Common myeloid progenitor, CD34-positive (primary cell): Measurements from ENCODE around the gene FBXO11. TPM values are rescaled to one million over a fixed set of nuclear protein-coding genes. Genes with fewer than 3 reads are reported as not detected.
A peak's percentile ranks its signal among the peaks of the same experiment; 100 is the strongest.

Source experiments
- CTCF ChIA-PET: fragments of 350-600 bp; sonication (Branson Sonifier 250); formaldehyde crosslinking; loops from one replicate; lab custom pipeline; 2021; ENCODE audit warnings: antibody characterized with exemption; lab: Charles Lee
- POLR2A ChIA-PET: fragments of 350-600 bp; sonication (Branson Sonifier 250); formaldehyde crosslinking; loops from one replicate; lab custom pipeline; 2021; ENCODE audit warnings: antibody characterized with exemption; lab: Charles Lee
- DNase-seq, 3 donors: peaks; one replicate each; pipeline versions ENCODE4 v3.0.0 to v3.0.0-alpha.2; 2013
- H3K27ac ChIP-seq, 2 experiments: 1 replicate in 1 of 2; 2 replicates in 1 of 2; pipeline ENCODE4 v1.7.0; 2013; ENCODE audit warnings: inconsistent platforms in 2 of 2, low read length in 2 of 2, mild to moderate bottlenecking in 2 of 2, low read depth in 1 of 2, moderate library complexity in 1 of 2; ENCODE audit not compliant: severe bottlenecking in 2 of 2, insufficient read depth in 1 of 2, poor library complexity in 1 of 2
- H3K27me3 ChIP-seq, 5 experiments: replicated peaks in 2 of 5; 1 replicate in 3 of 5; 2 replicates in 2 of 5; pipeline versions ENCODE4 v1.6.1 to v1.7.0; 2013; ENCODE audit warnings: low read length in 4 of 5, mild to moderate bottlenecking in 2 of 5, moderate library complexity in 2 of 5, inconsistent platforms in 1 of 5; ENCODE audit not compliant: insufficient read depth in 5 of 5, control insufficient read depth in 4 of 5
- H3K36me3 ChIP-seq, 4 experiments: 1 replicate in 2 of 4; 2 replicates in 2 of 4; pipeline versions ENCODE4 v1.6.1 to v1.7.0; 2013; ENCODE audit warnings: low read length in 3 of 4, control low read depth in 1 of 4, mild to moderate bottlenecking in 1 of 4; ENCODE audit not compliant: control insufficient read depth in 4 of 4, insufficient read depth in 4 of 4
- H3K4me1 ChIP-seq, 4 experiments: 1 replicate in 3 of 4; 2 replicates in 1 of 4; pipeline versions ENCODE4 v1.6.1 to v1.7.1; 2013; ENCODE audit warnings: low read length in 3 of 4, mild to moderate bottlenecking in 3 of 4, control low read depth in 1 of 4, inconsistent platforms in 1 of 4, moderate library complexity in 1 of 4; ENCODE audit not compliant: control insufficient read depth in 4 of 4, insufficient read depth in 4 of 4; ENCODE audit errors: control extremely low read depth in 1 of 4
- H3K4me3 ChIP-seq, 7 experiments: 1 replicate in 4 of 7; 2 replicates in 3 of 7; pipeline versions ENCODE4 v1.5.1 to v1.7.0; 2013; ENCODE audit warnings: mild to moderate bottlenecking in 7 of 7, low read length in 6 of 7, moderate library complexity in 6 of 7, inconsistent platforms in 2 of 7, low read depth in 2 of 7, control low read depth in 1 of 7; ENCODE audit not compliant: insufficient read depth in 4 of 7, control insufficient read depth in 1 of 7; ENCODE audit errors: extremely low read depth in 1 of 7
- H3K9me3 ChIP-seq, 5 experiments: 1 replicate in 4 of 5; 2 replicates in 1 of 5; pipeline versions ENCODE4 v1.6.1 to v1.7.1; 2013; ENCODE audit warnings: low read length in 4 of 5, mild to moderate bottlenecking in 2 of 5, inconsistent platforms in 1 of 5, low read depth in 1 of 5, moderate library complexity in 1 of 5; ENCODE audit not compliant: control insufficient read depth in 4 of 5, insufficient read depth in 2 of 5; ENCODE audit errors: control extremely low read depth in 1 of 5
- WGBS: methylation state at CpG from one replicate; pipeline ENCODE4 v1.1.5; 2013; ENCODE audit not compliant: insufficient coverage; 5-methylcytosine and 5-hydroxymethylcytosine counted together
- polyA plus RNA-seq: library from polyadenylated mRNA; unstranded; fragments of 120-200 nt; gene quantifications from one replicate; pipeline ENCODE4 v1.2.1, GENCODE V29; 2013

The FBXO11 gene
- 62.9 TPM for polyA plus RNA-seq

GRCh38 chr2:47906157-47907038, at the start of gene FBXO11:
Gene FBXO11 (minus strand): TSS chr2:47906498. CDS start chr2:47905720, 778 bp downstream.
- peak; percentile 99 to 100 (median 99) for DNase-seq
- peak within 1 kb of the TSS; percentile 75 to 99 (median 93) for H3K4me3 ChIP-seq
- H3K9me3 ChIP-seq: no peaks in the 10 kb centered on the region
- peak within 1 kb of the TSS; percentile 91 to 97 for H3K27ac ChIP-seq
- ChIA-PET POLR2A (interaction anchor here (0.8 kb wide), 1 partner anchor 56 kb away, joined by 3 read pairs; no protein-coding TSS in a partner anchor), CTCF (interaction anchor here (0.8 to 2.3 kb wide), 8 partner anchors 13 to 542 kb away, joined by 3 to 24 read pairs (median 4); no protein-coding TSS in a partner anchor)
- peaks cover 5 to 29% (median 19%) of the 10 kb centered on the region in 4 experiments for H3K4me1 ChIP-seq
- no peaks in the 10 kb centered on the region for H3K27me3 ChIP-seq
- H3K36me3 ChIP-seq: no peaks in the 10 kb centered on the region
- WGBS: 0% methylated on average over 6 of the region's 54 CpGs

- ChIA-PET CTCF (no interaction called here), POLR2A (no interaction called here)
- WGBS: 100% methylated on average over 1 of the region's 2 CpGs
- DNase-seq: no peak
- Histone ChIP-seq H3K27ac (no peak overlapping the region), H3K9me3 (peaks cover 0 to 3% (median 0%) of the 10 kb centered on the region in 5 experiments), H3K4me3 (no peak overlapping the region), H3K36me3 (no peaks in the 10 kb centered on the region), H3K4me1 (no peaks in the 10 kb centered on the region), H3K27me3 (no peaks in the 10 kb centered on the region)
Measured at GRCh38 chr2:47950340-47951301, 44.3 kb upstream of the FBXO11 start.

GRCh38 chr2:47946593-47946992, 40.3 kb upstream of the FBXO11 start:
- ChIA-PET CTCF (no interaction called here), POLR2A (no interaction called here)
- no peak for DNase-seq
- Histone ChIP-seq H3K9me3 (peaks cover 0 to 3% (median 0%) of the 10 kb centered on the region in 5 experiments), H3K4me3 (no peak overlapping the region), H3K36me3 (no peaks in the 10 kb centered on the region), H3K27ac (no peak overlapping the region), H3K4me1 (no peaks in the 10 kb centered on the region), H3K27me3 (no peaks in the 10 kb centered on the region)
- 100% methylated on average over 2 of the region's 5 CpGs for WGBS

DNA sequence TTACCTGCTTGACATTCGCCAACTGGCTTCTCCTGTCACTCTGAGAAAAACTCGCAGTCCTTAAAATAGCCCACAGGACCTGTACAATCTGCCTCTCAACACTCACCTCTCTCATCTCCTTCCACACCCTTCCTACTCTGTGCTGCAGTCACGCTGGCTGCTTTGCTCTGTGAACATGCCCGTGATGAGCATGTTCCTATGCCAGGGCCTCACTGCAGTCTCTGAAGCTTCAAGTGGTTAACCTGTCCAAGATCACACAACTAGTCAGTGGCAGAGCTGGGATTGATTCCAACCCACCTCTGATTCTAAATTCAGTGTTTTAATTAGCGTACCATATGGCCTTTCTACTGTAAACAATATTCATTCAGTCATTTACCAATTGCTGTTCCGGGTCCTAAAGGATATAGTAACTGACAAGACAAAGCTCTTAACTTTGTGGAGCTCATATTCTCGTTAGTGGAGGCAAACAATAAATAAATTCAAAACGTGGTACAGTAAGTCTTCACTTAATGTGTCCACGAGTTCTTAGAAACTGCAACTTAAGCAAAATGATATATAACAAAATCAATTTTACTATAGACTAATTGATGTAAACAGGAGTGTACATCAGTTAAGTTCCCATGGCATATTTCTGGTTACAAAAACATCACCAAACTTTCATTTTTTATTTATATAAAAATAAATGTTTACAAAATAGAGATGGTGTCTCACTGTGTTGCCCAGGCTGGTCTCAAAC, 38.9 kb upstream of the FBXO11 start:
- ChIA-PET CTCF (no interaction called here), POLR2A (no interaction called here)
- Histone ChIP-seq H3K4me3 (no peak overlapping the region), H3K36me3 (no peaks in the 10 kb centered on the region), H3K27me3 (no peaks in the 10 kb centered on the region), H3K27ac (no peak overlapping the region), H3K4me1 (no peaks in the 10 kb centered on the region), H3K9me3 (peaks cover 0 to 3% (median 0%) of the 10 kb centered on the region in 5 experiments)
- WGBS: 92% methylated on average over 6 of the region's 9 CpGs
- DNase-seq: no peak

DNA sequence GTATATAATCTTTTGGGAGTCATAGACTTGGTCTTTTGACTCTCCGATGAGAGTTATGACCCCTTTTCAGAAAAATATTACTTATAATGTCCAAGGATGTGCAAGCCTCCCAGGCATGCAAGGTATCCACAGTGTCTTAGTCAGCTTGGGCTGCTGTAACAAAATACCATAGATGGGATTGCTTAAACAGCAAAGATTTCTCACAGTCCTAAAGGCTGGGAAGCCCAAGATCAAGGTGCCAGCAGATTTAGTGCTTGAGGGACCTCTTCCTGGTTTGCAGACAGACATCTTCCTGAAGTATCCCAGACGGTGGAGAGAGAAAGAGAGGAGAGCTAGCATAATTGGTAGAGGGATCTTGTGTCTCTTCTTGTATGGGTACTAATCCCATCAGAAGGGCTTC, 35.6 kb upstream of the FBXO11 start:
- H3K9me3 ChIP-seq: no peaks in the 10 kb centered on the region
- H3K4me3 ChIP-seq: no peak overlapping the region
- DNase-seq: no peak
- H3K27me3 ChIP-seq: no peaks in the 10 kb centered on the region
- no peak overlapping the region for H3K27ac ChIP-seq
- ChIA-PET CTCF (no interaction called here), POLR2A (no interaction called here)
- WGBS: 100% methylated on average over 1 of the region's 2 CpGs
- H3K36me3 ChIP-seq: no peaks in the 10 kb centered on the region
- H3K4me1 ChIP-seq: no peaks in the 10 kb centered on the region

- H3K9me3 ChIP-seq: no peaks in the 10 kb centered on the region
- no peaks in the 10 kb centered on the region for H3K36me3 ChIP-seq
- H3K27ac ChIP-seq: no peak overlapping the region
- CTCF ChIA-PET: no interaction called here
- WGBS: 88% methylated on average over 1 of the region's 3 CpGs
- H3K4me1 ChIP-seq: no peaks in the 10 kb centered on the region
- H3K27me3 ChIP-seq: no peaks in the 10 kb centered on the region
- POLR2A ChIA-PET: no interaction called here
- DNase-seq: no peak
- no peak overlapping the region for H3K4me3 ChIP-seq
Measured at GRCh38 chr2:47937677-47938076, 31.4 kb upstream of the FBXO11 start.
